Measurements from ENCODE around the gene ARHGAP22.

ARHGAP22 gene

DNA sequence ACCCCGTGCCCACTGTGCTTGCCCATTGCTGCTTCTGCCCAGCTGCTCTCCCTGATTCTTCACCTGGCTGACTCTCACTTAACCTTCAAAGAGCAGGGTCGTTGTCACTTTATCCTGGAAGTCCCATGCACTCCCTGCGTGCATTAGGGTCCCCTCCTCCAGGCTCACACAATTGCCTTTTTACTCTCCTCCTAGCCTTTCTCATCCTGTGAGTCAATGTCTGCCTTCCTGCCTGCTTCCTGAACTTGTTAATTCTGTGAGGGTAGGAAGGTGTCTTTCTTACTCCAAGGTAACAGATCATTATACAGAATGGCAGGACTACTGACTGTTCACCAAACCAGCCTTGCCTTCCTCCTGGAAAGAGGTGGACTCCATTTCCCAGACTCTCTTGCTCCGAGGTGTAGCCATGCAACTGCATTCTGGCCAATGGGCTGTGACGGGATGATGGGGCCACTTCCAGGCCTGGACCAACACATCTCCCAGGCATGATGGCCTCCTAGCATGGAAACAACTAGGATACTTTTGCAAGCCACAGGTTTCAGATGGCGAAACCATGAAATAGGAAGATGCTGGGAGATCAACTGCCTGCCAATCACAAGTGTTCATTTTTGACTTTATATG, 54.7 kb downstream of the ARHGAP22 start:
- DNase-seq = no peak

DNA sequence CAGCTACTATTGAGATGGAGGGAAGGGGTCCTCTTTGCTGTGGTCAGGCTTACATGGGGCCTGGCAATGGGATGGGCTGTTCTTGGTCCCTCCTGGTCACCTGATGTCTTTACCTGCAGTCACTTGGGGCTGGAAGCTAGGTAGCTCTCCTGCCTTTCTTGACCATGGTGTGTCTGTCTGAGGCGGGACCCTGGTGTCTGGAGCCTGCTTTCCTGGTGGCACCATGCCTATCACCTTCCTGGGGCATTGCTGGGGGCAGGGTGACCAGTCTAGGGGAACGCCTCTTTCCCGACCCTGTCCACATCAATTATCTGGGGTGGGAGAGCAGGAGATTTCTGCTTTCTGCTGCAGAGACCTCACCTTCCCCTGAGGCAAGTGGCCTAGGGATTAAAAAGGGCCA, 55.6 kb downstream of the ARHGAP22 start:
- no peak for DNase-seq

DNA sequence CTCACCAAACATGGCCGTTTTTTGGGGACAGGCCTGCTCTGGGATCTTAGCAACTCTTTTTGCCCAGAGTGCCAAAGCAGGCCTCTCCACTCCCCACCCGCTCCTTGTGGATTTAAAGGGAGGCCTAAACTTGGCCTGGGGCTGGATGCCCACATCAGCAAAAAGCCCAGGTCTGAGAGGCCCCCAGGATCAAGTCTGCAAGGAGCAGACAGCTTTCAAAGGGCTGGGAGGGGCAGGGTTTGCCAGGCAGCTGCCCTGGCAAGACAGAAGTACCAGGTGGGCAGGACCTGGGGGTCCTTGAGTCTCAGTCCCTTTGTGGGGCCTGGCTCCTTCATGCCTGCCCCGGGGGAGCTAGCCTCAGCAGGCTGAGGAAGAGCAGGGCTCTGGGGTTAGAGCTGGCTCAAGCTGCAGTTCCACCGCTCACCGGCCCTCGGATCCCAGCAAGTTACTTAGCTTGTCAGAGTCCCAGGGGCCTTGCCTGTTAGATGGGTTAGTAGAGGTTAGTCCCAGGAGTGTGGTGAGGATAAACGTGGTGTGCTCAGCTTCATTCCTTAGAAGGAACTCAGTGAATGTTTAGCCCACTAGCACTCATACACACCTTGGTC, 56.2 kb downstream of the ARHGAP22 start:
- DNase-seq = no peak

DNA sequence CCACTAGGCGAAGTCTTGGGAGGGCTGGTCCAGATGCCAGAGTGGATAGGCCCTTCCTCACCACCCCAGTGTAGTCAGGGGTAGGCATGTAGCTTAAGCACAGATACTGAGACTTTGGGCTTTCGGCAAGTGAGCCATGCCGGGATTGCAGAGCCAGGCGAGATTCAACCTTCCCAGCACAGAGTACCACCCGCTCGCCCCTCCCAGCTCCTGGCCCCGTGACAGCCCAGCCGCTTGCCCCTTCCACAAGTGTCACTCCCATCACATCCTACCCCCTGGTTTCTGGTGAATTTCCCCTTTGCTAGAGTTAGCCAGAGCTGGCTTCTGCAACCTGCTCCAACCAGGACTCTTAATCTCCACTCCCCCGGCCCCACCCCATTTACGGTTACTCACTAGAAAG, 56.9 kb downstream of the ARHGAP22 start:
- DNase-seq = no peak

DNA sequence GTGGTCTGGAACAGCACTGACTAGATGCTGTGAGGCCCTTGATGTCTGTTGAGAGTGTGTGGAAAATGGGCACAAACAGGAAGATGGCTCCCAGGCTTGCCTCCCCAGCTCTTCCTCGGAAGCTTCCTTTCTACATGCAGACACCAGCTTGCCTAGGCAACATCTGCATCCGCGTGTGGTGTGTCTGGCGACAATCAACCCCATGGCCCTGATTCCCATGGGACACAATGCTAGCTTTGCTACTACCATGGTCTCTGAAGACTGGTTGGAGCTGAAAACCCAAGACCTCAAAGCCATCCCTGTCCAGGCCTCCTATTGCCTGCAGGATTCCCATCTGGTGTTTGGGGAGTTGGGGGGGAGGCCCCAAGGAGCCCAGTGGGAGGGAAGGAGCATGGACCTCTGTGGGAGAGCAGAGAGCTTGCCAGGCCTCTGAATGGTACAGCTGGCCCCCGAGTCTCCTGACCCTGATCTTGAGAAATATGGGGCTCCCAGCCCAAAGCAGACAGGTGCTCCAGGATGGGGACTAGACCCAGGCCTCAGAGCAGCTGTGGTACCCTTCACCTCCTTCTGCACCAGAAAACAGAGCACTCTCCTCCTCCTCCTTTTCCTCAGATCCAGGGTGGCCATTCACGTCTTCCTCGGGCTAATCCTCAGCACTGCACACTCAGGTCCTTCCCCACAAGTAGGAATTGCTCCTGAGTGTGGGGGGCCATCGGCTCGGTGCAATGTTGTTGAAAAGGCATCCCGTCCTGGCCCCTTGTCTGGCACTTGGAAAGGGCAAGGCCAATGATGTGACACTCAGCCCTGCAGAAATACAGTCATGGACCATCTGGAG, 57.6 kb downstream of the ARHGAP22 start:
- no peak for DNase-seq

DNA sequence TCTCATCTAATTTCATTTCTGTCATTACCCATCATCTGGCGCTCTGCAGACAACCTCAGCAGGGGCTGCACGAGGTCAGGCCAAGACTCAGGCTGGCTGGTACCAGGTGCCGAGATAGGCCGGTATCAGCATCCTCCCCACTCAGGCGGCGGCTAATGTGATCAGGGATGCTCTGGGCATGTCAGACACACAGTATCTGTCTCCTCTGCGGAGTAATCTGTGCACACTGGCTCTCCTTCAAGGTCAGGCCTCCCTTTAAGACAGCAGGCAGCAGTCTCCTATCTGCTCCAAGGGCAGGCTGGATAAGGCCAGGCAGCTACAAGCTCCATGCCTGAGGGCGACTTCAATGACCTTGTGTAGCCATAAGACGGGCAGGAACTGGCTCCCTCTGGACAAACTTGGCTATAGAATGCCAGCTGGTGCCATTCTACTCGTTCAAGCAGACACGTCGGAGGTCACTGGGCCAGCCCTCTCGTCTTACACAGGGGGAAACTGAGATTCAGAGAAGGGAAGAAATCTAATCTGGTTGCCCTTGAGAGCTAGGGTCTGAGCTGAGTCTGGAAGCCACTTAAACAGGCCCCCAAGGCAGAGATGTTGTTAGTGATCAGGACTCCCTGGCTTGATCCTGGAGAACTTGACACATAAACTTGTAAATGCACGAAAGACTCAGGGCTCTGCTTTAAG, 59.3 kb downstream of the ARHGAP22 start:
- no peak for DNase-seq

DNA sequence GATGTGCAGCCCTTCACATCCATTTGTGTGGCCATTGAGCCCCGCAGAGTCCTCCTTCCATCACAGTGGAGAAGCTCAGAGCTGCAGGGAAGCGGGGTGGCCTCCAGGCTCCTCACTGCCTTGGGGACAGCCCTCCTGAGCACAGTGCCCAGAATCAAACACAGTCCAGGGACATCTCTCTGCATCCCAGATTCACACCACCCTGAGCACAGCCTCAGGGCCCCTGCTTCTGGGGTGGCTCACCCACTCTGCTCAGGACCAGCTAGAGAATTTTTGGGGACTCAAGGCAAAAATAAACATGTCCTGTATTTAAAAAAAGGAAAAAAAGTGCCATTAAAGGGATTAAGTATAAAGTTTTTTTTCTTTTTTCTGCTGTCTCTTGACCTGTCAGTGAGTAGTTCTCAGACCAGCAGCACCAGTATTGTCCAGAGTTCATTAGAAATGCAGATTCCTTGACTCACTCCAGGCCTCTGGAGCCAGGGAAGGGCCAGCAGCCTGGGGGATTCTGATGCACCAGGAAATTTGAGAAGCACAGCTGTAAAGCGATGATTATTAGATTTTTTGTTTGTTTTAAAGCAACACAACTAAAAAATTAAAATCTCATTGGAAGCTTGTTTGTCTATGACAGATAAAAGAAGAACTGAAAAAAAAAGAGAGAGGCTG, 61.6 kb downstream of the ARHGAP22 start:
- no peak for DNase-seq

DNA sequence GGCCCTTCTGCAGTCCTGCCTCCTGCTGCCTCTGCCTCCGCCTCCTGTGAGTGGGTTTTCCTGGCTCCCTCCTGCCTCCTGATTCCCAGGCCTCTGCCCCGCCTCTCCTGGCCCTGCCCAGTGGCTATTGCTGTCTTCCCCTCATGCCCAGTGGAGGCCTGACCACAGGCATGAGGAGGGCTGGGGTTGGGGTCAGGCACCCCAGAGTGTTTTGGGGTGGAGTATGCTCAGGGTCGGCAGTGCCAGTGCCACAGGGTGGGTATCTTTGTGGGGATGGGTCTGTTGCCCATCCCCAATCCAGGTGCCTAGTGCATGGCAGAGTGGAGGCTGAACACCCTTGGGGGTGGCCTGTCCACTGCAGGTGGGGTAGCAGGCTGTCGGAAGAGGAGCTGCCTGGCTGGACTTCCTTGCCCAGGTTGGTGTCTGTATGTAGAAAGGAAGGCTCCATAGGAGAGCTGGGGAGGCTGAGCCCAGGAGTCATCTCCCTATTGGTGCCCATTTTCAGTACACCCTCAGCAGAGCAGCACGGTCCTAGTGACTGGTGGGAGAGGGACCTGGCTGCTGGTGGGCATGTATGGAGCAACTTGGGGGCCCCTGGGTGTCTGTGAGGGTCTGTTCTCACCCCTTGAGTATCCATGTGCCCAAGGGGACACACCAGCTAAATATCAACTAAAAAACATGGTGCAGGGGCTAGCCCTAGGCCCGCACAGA, 62.2 kb downstream of the ARHGAP22 start:
- DNase-seq = no peak

DNA sequence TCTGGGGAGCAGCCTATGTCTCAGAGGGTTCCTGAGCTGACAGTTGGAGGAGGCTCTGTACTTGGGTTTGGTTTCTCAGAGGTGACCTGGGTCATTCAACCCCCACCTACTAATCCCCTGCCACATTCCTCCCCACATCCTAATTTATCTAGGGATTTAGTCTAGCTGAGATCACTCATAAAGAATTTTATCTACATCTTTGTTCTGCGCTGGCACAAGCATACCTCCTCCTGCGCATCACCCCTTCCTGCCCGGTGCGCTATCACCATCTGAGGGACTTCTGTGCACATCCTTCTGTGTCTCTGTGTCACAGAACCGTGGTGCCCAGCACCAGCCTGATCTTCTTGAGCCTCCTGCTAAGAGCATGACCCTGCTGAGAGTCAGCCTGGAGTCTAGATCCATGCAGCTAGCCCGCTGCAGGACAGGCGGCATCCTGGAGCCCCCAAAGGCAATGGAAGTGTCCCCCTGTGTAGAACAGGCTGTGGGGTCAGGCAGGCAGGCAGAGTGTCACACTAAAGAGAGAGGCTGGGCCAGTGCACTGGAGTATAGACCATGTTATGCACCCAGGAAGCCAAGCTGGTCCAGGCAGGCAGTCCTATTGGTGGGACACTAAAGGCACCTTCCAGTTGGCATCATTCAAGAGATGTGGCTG, 63.6 kb downstream of the ARHGAP22 start:
- DNase-seq = no peak

DNA sequence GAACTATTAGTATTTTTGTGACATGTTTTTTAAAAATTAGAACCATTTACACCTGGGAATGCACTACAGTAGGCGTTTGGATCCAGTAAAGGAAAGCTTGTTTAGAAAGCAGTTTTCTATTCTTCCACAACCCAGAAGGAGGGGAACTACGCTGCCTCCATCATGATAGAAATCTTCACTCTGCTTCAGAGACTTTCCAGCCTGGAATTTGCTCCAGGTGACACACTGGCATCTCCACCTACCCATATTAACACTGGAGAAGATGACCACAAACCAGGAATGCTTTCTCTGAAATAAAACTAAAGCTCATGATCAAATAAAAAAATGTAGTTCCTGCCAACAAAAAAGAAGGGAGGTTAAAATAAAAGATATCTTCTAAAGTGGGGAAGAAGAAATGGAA, 66.3 kb downstream of the ARHGAP22 start:
- no peak for DNase-seq

DNA sequence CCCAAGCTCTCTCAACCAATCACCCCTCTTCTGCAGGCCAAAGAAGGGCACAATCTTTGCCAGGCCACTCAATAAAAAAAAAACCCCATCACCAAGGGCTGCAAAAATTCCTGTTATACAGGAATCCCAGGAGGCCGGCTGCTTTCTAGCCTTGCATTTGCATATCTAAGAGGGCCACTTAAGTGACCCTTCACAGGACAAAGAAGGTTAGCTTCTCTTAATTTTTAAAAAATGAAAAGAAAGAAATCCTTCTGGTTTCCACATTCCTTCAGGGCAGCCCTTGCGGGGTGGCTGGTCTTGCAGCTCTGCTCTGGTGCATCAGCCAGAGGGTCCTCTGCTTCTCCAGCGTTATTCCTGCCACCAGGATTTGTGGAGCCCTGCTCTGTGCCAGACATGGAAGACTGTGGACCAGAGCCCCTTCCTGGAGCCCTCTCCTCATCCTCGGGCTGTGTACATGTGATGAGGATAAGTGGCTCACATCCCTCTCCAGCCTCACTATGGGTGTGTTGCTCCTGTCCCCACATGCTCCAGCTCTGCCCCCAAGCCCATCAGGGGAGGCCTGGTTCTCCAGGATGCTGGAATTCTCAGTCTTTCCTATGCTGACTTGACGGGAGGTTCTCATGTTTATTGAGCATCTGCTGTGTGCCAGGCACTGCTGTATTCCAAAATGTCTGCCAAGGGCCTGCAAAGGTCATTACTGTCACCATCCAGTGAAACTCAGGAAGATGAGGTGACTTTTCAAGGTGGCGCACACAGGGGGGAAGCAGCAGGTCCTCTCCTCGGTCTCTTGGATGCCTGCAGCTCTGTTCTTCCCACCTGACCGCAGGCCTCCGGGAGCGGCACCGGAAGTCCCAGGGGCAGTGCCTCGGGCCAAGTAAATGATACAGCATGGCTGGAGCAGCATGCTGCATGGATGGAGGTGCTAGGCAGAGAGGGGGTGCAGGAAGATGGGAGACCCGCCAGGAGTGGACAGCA, 67.7 kb downstream of the ARHGAP22 start:
- no peak for DNase-seq

DNA sequence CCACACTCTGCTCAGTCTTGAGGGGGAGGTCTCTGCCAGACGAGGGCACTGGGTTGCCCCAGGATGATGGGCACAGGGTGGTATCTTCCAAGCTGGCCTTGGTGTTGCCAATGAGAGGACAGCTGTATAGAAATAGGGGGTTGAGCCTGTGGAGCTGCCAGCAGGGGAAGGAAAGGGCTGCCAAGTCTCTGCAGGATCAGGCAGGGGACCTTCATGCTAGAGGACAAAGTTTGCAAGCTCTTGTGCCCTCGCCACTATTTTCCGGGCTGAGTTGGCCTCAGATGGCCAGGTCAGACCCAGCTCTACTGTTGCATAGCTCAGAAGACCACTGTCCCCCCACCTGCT, 68.7 kb downstream of the ARHGAP22 start:
- DNase-seq = no peak

DNA sequence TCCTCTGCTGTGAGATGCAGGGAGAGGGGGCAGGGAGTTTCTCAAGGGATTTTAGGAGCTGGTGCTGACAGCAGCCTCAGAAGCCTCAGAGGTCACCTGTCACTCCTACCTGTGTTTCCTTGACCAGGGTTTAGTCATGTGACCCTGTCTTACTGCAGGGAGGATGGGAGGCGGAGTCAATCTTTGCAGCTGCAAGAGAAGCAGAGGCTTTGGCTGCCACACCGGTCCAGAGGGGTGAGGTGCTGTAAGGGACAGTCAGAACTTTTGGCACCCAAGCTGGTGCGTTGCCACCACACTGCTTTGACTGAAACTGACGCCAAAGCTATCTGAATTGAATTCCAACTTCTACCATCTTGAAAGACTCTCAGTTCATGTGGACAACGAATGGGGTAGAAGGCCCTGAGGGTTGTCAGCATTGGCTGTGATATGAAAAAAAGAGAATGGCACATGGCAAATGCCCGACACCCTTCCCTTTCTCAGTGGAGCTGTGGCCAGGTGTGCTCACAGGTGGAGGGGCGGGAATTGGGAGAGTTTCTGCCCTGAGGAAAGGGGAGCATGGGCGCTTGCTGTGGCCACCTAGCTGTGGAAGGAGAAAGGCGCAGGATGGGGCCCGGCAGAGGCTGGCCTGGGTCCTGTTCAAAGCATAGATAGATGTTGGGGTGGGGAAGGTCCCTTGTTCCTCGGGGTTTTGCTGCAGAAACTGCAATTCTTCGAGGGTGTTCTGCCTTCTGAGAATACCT, 69.3 kb downstream of the ARHGAP22 start:
- DNase-seq = no peak

DNA sequence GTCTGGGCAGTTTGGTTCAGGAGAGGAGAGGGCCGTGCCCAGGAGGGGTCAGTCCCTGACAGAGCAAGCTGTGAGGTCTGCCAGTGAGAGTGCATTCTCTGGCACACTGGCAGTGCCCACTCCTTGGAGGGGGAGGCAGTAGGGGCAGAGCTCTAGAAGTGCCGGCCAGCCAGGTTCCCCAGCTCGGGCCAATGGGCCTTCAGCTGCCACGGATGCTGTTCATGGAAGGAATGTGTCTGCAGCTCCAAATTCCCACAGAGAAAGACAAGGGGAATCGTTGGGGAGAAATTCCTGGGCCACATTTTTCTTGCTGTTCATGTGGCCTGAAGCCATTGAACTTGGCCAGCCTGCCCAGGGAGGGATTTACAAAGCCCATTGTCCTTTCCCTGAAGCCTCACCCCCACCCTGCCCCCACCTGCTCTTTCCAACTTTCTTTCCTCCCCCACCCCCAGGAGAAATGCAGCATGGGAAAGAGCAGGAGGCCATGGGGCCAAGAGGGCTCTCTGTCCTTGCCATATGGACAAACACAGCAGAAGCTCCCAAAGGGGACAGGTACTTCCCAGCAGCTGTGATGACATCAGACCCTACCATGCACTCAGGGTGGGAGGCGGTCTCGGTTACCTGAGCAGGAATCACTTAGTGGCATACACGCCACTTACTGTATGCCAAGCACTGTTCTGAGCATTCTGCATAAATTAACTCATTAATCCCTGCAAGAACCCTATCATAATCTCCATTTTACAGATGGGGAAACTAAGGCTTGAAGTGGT, 70.7 kb downstream of the ARHGAP22 start:
- no peak for DNase-seq

DNA sequence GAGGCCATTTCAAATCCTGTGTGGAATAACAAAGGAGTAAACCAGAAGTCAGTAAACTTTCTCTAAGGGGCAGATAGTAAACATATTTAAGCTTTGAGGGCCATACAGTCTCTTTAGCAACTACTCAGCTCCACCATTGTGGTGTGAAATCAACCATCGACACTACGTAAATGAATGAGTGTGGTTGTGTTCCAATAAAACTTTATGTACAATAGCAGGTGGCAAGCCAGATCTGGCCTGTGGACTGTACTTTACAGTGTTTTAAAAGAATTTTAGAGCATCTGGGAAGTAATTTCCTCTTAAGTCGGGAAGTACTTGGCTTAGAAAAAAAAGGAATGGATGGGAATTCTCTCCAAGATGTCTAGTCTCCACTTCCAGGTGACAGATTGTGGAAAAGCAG, 71.3 kb downstream of the ARHGAP22 start:
- no peak for DNase-seq

DNA sequence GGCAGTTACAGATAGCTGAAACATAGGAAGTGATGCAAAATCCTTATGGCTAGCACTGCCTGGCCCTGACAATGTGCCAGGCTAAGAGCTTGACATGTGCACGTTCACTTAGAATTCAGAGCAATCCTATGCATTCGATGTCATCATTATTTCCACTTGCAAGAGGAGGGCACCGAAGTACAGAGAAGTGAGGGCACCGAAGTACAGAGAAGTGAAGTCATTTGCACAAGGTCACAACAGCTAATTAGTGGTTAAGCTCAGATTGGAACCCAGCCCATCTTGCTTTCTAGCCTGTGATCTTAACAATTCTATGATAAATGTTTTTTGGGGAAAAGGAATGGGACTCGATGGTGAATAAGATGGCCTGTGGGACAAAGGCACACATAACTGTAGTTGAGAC, 73.4 kb downstream of the ARHGAP22 start:
- DNase-seq = no peak

DNA sequence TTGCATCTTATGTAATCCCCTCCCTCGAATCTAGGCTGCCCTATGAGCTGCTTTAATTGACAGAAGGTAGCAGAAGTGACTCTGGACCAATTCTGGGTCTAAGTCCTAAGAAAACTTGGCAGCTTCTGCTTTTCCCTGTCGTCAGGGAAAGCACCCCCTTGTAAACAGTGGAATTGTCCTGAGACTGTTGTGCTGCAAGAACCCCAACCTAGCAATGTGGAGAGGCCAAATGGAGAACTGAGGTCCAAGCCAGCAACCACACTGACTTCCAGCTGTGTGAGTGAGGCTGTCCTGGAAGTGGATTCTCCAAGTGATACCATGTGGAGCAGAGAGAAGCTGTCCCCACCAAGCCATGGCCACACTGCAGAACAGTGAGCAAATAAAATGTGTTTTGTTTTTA, 75.5 kb downstream of the ARHGAP22 start:
- DNase-seq = no peak

DNA sequence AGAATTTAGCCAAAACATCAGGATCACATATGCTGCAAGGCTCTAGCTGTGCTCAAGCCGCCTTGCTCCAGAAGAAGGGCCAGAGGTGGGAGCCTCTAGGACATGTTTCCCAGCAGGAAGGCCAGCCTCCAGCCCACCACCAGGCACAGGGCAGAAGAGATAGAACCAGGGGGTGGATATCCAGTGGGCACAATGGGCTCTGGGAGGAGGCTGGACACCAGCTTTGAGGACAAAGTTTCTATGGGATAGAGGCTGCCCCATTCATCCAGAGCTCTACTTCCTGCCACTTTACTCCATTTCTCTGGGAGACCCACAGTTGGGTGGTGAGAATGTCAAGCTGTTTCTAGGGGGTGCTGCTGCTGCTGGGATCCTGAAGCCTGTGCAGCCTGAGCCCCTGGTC, 77.1 kb downstream of the ARHGAP22 start:
- no peak for DNase-seq

DNA sequence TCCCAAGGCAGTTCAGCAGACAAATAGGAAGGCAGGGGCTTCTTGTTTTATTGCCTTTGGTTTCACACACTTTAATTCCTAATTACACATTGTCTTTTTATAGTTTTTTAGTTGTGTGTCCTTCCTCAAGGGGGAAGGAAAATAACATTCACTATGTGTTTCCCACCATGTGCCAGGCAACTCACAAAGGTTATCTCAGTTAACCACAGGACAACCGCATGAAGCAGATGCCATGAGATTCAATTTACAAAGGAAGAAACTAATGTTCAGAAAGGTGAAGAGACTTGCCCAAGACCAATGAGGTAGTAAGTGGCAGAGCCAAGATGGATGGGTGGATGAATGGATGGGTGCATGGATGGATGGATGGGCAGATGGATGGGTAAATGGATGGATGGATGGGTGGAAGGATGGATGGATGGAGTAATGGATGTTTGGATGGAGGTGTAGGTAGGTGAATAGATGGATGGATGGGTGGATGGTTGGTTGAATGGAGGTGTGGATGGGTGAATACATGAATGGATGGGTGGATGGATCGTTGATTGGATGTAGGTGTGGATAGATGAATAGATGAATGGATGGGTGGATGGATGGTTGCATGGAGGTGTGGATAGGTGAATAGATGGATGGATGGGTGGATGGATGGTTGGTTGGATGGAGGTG, 77.9 kb downstream of the ARHGAP22 start:
- no peak for DNase-seq
